GM19395 (cell line): ENCODE measurements around the gene DACT2.
"Not testable (repeated sequence)": the region's sequence is repeated elsewhere in the genome, so short reads cannot be mapped to it uniquely, and the experiment has no call there.

ENCODE experiments used
- ATAC-seq: cut with Tn5 transposase; IDR thresholded peaks from one replicate; pipeline ENCODE4 v1.9.1; 2021; ENCODE audit warnings: mild to moderate bottlenecking, moderate library complexity; ENCODE audit not compliant: unreplicated experiment

Gene DACT2

DNA sequence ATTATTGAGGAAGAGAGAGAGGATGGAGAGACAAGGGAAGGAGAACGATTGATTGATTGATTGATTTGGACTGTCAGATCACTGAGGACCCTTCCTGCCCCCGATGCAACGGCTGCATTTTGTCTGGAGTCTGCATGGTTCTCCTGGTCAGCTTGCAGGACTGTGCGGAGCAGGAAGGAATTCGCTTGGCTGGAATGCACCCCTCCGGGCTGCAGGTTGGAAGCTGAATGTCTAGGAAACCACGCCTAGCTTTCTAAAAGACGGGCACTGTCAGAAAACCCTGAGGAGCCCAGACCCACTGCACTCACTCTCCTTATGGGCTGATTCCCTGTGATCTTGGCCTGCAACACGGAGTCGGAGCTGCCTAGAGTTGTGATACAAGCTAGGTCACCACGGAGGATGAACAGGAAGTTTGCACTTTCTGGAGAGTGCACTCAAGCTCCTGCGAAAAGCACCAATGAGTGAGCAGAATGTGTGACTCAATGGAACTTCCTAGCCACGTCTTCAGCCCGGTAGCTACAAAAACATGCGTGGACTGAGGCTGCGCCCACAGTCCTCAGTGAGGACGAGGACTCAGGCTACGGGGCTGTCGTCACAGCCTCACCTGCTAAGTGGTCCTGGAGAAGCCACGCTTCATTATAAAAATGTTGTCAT is 14.4 kb downstream of the DACT2 start:
- no peak for ATAC-seq

DNA sequence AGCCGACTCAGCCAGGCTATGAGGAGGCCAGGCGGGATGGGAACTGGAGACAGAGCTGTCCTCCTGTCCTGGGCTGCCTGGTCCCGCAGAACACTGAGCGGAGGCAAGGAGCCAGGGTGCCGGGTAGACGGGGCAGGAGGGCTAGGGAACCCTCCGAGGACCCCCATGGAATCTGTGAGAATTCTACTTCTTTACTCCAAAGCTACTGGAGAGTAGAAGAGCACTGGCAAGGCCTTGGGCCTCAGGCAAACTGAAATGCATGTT is 14.9 kb downstream of the DACT2 start:
- ATAC-seq, result no peak

DNA sequence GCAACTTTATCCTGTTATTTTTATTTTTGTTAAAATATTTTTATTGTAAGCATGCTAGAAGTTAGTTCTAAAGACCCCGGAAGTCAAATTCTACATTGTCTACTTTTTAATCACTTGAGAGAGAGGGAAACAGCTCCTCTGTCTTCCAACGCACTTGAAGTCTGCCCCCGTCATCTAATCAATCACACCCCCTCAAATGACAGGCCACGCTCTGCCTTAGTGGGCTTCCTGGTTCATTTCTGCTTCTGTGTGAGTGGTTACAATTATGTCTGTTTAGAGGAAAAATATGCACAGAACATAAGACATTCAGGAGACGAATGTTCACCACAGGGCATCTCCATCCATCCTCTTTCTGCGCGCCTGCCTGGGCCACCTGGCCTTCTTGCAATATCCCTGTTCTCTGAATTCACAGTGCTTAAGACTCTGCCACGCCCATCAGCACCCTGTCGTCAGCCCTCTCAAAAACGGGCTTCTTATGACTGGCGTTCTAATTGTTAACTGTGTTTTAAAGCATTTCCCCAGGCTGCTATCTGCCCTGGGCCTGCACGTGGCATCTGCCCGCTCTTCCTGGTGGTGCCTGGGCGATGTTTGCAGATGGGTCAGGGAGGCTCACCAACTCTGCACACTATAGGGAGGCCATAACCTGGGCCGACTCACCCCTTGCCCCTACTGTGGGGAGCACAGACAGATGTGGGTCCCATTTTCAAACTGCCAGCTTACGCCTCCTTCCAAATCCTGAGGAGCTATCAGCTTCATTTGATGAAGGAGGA is 15.4 kb downstream of the DACT2 start:
- ATAC-seq, result no peak

DNA sequence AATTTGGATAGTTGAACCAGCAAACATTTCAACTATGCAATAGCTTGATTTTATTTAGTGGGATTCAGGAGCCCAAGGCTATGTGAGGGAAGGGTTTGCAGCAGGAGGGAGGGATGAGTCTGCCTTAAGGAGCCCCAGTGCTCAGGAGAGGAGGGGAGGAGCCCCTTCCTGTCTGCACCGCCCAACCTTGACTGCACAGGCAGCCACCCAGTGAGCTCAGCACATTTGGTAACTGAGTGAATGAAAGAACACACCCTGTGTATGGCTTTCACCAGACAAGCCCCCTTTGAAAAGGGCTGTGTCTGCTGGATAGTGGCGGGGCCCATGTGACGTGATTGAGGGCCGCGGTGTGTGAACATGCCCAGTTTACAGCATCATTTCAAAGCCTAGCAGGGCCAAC is 17.0 kb downstream of the DACT2 start:
- ATAC-seq, result no peak

DNA sequence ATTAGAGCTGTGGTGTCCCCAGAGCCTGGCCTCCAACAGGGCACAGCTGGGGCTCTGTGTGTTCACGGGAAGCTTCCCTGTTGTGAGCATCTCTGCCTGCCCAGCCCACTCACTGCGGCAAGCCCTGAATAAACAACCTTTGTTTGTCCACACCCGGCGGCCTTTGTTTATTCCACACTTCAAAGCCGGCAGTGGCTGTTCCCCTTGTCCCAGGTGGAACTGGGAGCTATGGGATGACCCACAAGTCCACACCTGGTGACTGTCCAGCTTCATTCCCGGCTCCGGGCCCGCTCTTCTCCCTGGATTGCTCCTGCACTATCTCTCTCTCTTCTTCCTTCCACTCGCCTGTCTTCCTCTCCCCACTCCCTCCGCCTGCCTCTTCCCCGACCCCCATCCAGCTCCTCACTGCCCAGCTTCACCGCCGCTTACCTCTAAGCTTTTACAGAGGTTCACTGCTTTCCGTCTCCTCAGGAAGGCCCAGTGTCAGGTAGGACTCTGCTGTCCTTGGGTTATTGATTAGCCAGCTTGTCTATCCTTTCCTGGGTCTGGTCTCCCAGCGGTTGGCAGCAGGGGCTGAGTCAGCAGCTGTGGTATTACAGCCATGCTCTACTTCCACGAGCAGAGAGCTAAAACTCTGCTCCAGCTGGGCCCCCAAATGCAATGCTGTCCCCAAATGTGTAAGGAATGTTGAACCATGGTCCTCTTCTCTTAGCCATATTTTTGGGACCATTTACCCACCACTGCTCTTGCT is 17.8 kb downstream of the DACT2 start:
- no peak for ATAC-seq

DNA sequence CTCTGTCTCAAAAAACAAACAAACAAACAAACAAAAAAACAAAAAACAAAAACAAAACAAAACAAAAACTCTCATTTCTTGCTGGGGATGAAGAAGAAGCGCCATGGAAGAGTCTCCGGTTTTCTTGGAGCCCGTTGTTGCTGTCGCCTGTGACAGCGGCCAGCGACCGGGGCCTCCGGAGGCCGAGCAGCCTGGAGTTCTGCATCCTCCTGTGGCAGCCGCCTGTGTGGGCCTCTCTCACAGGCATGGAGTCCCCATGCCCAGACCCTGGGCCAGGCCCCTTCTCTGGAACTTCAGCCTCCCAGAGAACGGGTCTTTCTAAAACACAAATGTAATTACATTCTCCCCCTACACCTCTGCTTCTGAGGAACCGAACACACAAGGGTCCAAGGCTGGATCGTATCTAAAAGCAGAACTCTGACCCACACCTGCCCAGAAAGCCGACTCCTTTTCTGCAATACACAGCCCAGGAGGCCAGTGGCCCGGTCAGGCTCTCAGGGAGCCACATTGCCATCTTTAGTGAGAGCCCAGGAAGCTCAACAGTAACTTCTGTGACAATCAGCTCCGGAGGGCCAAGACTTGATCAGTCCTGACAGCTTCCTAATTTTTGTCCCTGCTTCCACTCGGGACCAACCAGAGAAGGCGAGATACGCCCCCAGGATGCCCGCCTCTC is 18.5 kb downstream of the DACT2 start:
- ATAC-seq, result no peak

DNA sequence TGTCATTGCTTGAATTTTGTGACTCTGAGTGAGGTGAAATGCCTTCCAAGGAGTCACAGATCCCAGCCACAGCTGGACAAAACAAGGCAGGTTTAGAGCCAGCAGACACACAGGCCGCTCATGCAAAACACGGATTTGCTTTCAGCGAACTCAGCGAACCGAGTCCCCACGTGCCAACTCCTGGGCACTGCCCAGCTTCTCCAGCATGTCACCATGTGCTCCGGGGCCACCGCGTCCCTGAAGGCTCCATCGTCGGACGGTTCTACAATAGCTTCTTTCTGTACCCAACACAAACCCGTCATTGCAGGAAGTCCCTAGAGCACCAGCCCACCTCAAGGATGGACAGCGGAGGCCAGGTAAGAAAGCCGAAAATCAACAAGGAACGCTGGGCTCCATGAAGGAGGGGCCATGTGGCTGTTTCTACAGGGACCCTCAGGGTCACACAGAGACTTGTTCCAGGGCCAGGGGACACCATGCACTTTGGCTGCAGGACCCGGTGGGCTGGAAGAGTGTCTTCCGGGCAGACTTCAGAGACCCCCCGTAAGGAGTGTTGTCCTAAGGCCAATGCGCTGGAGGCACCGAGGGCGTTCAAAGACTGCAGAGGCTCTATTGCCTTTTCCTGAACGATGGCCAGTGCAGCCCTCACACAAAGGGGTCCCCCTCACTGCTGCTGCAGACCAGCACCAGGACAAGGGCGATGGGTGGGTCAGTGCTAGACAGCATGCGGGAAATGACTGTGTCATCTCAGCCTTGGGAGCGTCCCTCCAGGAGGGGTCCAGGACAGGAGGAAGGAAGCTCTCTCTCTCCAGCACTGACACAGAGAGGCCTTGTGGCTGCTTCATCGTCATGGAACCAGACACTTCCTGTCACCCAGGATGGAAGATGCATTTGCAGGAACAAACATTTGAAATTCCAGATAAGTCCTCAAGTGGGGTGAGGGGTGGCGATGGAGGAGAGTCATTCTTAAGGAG is 19.8 kb downstream of the DACT2 start:
- no peak for ATAC-seq

DNA sequence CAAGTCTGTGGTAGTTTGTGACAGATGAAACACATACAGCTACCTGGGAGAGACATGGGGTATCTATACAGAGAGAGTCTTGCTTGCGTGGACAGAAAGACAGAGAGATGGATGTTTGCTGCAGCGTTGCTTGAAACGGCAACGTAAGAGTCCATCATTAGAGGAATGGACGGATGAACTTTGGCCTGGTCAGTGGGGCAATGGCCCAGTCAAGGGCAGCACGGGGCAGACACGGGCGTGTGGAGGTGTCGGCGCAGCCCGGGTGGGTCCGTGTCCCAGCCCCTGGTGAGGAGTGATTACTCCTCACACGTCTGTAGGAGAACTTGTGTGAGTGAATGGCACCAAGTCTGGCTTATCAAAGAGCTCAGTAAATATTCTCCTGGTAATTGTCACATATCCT is 21.9 kb downstream of the DACT2 start:
- no peak for ATAC-seq

DNA sequence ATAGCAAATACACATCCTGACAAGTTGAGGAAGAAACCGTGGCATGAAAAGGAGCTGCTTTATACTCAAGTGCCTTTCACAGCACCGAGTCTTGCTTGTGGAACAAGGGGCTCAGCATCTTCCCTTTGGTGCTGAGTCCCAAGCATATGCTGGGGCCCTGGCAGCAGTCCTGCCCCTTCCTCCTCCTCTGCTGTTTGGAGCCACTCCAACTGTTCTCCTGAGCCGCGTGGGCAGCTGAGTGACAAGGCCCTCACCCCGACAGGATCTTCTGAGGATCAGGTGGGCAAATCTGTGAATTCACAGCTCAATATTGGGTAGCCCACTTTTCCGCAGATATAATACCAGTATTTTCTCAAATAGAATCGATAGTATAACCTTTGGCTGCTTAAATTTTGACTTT is 24.7 kb downstream of the DACT2 start:
- ATAC-seq, result no peak

DNA sequence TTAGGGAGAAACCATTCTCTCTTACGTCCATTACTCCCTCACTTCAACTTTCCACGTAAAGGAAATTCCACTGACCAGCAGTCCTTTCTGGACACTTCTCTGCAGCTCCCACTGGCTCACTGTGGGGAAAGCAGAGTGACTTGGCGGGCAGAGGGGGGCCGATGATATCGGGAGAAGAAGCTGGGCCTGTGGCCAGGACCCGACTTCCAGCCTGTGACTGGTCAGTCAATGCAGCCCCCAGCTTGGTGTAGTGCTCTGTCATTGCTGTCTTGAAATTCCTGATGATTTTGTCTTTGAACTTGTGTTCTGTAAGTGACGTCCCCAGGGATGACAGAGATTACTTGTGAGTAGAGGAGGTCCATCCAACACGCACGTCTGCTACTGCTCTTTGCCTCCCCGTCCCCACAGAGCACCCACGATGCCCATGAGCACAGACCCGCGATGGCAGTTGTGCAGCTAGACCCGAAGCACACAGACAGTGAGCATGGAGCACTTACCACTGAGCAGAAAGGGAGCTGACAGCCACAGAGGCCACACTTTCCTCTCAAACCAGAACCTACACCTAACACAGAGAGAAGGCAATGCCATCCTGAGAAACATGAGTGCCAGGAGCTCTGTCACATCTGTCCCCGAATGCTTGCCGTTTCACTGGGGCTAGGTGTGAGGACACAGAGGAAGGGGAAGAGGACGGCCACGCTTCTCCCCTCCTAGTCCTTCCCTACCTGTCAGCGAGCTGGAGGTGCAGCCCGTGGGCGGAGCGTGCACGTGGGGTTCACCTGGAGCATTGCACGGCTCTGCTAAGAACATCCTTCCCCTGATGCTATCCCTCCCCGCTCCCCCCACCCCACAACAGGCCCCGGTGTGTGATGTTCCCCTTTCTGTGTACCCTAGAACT is 25.7 kb downstream of the DACT2 start:
- ATAC-seq, result no peak

DNA sequence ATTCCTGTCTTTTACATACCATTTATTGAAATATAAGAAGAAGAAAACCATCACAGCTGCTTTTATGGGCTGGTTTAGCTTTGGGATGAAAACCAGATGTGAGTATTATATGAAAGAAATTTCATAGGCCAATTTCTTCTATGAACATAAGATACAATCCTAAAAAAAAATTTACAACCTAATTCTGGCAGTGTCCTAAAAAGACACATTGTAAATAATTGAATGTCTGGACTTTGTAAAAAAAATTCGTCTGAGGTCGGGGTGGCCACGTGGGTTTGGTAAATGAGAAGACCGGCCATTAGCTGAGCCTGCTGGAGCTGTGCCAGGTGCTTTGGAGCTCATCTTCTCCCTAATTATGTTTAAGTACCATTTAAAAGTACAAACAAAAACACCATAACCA is 26.8 kb downstream of the DACT2 start:
- ATAC-seq, result no peak

DNA sequence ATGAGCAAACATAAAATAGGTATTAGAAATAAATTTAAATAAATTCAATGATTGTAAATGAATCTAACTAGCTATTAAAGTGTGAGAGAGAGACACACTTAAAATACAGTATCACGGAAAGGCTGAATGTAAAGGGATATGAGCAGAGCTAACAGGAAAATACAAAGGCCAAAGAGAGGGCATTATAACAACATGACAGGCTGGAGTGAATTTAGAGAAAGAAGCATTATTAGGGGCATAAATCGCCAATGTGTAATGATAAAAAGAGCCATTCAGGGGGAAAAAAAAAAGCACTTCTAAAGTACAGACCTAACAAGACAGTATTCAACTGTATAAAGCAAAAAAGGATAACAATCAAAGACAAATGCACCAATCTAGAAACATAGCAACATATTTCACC is 28.1 kb downstream of the DACT2 start:
- no peak for ATAC-seq

DNA sequence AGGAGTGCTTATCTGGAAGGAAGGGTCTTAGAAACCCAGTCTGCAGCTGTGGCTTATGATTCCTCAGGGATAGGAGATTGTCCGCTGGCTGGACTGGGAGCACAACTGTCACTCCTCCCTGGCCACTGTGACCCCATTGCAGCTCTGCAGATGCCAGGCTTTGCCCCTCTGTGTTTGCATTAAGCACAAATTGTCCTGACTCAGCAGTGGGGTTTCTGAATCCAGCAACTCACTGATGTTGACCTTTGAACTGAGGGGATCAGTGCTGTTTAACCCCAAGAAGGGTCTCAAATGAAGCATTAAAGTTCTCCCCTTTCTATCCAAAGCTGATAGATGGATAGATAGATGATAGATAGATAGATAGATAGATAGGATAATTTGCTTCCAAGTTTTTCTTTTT is 29.5 kb downstream of the DACT2 start:
- ATAC-seq, result no peak

DNA sequence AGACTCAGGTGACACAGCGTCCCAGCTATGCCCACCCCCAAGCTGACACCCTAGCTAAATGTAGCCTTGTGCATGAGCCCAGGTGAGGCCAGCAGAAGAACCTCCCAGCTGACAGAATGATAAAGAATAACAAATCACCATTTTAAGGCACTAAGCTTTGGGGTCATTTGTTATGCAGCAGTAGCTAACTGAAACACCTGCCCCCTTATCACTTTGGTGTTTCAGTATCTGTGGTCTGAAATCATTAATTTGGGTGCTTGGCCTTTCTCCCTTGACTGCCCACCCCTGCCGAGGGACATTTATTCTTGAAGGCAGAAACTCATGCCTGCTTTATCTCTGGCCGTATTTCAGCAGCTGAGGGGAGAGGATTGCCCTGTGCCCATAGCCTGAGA is 30.0 kb downstream of the DACT2 start:
- no peak for ATAC-seq

DNA sequence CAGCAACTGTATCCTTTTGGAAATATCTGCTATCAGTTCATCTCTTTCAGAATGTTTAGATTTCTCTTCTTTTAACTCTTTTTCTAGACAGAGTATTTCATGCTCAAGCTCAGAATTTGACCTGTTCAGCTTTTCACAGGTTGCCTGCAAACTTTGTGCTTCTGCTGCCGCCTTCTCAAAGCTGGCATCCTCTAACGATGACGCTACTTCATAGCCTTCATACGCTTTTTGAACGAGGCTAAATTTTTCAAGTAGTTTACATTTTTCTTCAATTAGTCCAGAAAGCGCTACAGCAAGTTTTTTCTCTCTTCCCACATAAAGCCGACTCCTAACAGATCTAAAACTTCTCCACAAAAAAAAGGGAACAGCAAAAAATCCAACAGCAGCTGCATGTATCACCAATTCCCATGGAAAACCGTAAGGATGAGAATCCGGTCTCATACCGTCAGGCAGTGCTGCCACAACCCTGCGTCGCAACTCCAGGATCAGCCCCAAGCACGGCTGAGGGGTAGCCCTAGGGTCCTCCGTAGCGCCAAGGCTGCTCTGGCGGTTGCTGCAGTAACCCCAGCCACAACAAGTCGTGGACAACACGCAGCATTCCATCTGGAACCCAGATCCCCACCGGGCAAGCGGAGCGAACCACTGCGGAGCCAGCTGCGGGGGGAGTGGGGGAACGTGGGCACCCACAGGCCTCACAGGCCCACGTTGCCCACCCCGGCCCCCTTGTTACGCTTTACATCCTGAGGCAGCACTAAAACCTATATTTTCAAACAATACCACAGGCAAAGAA is 30.6 kb downstream of the DACT2 start:
- ATAC-seq, result no peak

DNA sequence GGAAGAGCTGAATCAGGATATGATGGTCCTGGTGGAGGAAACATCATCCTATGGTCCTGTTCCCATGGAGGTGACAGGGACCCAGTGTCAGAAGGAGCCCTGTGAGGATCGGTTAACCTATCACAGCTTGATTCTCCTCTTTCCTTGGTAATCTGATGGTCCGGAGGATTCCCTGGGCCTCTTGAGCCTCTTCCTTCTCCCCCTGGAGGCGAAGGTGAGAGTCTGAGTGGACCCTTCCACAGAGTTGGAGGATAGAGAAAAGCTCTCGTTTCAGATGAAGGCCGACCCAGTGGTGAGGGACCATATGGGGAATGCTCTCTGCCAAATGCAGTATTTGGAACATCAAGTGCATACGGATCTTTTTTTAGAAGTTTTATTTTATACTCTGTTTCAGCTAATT is 32.1 kb downstream of the DACT2 start:
- not testable (repeated sequence) for ATAC-seq

DNA sequence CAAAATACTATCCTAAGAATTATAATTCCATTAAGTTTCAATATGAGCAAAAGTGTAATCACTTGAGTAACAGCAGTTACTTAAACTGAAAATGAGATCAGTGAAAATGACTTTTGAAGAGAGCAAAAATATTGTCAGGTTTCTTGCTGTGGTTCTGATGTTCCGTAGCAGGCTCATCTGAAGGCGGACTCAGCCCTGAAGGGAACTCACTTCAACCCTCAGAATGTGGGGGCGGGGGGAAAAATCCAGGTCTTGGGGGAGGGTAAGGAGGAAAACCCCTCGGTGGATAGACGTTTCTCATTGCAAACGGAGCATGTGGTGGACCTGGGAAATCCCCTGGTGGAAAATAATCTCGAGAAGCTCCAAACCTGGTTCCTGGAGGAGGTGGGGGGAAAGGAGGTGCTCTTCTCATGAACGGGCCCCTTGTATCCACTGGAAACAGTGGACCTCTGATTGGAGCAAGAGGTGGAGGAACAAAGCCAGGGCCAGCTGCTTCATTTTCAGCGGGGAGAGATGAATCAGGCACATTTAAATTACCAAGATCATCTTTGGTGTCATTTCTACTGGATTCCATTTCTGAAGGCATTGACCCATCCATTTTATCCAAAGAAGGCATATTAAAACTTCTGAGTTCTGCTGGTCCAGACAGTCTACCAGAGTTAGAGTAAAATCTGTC is 32.7 kb downstream of the DACT2 start:
- not testable (repeated sequence) for ATAC-seq

DNA sequence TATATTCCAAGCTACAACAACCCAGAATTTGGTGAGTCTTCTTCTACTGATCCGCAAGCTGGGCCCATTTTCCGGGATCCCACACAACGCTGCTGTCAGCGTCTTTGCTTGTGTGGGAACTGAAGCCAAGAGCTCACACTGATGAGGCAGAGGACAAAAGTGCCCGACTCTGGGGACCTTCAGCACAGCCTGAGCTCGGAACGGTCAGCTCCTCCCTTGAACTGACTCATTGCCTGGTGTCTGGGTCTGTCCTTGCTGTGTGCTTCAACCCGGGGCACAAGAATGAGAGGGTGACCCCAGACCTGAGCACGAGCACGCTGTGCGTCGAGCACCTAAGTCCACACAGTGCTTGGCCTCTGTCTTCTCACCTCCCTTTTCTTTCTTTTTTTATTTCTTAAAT is 33.5 kb downstream of the DACT2 start:
- no peak for ATAC-seq
